Hepatocyte (in vitro differentiated cells): ENCODE measurements around the gene PTPRN2.

Source experiments
- CTCF ChIP-seq: fragments of 200-600 bp; sonication (generic); IDR thresholded peaks from 2 replicates; pipeline ENCODE4 v1.5.1; 2016; ENCODE audit warnings: antibody characterized with exemption, mild to moderate bottlenecking; ENCODE audit not compliant: poor library complexity
- EZH2 ChIP-seq: fragments of 200-600 bp; sonication (generic); IDR thresholded peaks from 2 replicates; pipeline ENCODE4 v1.6.1; 2016; ENCODE audit warnings: antibody characterized with exemption, mild to moderate bottlenecking, borderline replicate concordance

DNA sequence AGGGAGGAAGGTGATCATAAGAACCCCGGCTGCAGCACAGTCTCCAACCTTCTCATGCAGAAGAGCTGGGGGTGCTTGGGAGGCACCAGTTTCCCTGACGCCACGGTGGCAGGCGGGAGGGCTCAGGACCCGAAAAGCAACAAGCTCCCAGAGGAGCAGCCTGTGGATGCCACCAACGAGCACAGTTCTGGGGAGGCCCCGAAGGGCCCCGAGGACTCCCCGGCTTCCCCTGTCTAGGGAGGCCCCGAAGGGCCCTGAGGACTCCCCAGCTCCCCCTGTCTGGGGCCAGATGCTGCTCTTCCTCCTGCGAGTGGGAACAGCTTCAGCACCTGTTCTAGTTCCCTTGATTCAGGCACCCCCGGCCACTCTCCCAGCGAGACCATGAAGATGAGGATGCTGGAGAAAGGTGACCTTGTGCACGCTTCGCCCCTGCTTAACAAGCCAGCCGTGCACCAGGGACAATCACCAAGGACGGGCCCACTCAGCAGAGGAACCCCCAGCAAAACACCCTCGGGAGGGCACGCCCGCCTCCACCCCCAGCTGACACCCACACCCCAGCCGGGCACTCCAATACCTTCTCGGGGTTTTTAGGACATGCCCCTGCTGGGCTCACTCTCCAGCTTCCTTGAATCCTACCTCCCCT, 112.5 kb downstream of the PTPRN2 start:
- TF ChIP-seq EZH2 = no peak
- no peak for TF ChIP-seq CTCF
